Mononuclear cell (primary cell): ENCODE data around the gene PLPP2. TPM values are rescaled to one million over a fixed set of nuclear protein-coding genes. Genes with fewer than 3 reads are reported as not detected.

Experiments used
- H3K27me3 ChIP-seq: 2 replicates; pipeline ENCODE4 v1.6.0; 2011; ENCODE audit warnings: low read length, control low read depth; ENCODE audit not compliant: insufficient read depth
- H3K4me1 ChIP-seq: 2 replicates; pipeline ENCODE4 v1.5.1; 2011; ENCODE audit warnings: mild to moderate bottlenecking, low read length, control low read depth; ENCODE audit not compliant: insufficient read depth
- H3K4me3 ChIP-seq: 2 replicates; pipeline ENCODE4 v1.5.1; 2011; ENCODE audit warnings: mild to moderate bottlenecking, low read length, moderate library complexity
- H3K9me3 ChIP-seq: 2 replicates; pipeline ENCODE4 v1.5.1; 2011; ENCODE audit warnings: low read depth, mild to moderate bottlenecking, control low read depth, low read length
- total RNA-seq: library from RNA; depleted of rRNA; stranded (reverse); fragments of >200 nt; gene quantifications from one replicate; pipeline ENCODE4 v1.2.3, GENCODE V29; 2012

PLPP2 gene
- total RNA-seq, 1 donor = under 0.01 TPM

GRCh38 chr19:325173-325936, 34.2 kb upstream of the PLPP2 start:
- peaks cover 9% of the 10 kb centered on the region for H3K9me3 ChIP-seq
- H3K4me3 ChIP-seq = no peak overlapping the region
- H3K4me1 ChIP-seq = no peaks in the 10 kb centered on the region
- no peaks in the 10 kb centered on the region for H3K27me3 ChIP-seq

GRCh38 chr19:324716-325115, 33.5 kb upstream of the PLPP2 start:
- no peaks in the 10 kb centered on the region for H3K27me3 ChIP-seq
- H3K9me3 ChIP-seq = peaks cover 9% of the 10 kb centered on the region
- no peak overlapping the region for H3K4me3 ChIP-seq
- no peaks in the 10 kb centered on the region for H3K4me1 ChIP-seq

- H3K9me3 ChIP-seq = no peaks in the 10 kb centered on the region
- H3K4me3 ChIP-seq = no peak overlapping the region
- no peaks in the 10 kb centered on the region for H3K4me1 ChIP-seq
- H3K27me3 ChIP-seq = no peaks in the 10 kb centered on the region
Observed at GRCh38 chr19:322616-323015, 31.4 kb upstream of the PLPP2 start.

GRCh38 chr19:318509-318774, 27.2 kb upstream of the PLPP2 start:
- no peaks in the 10 kb centered on the region for H3K27me3 ChIP-seq
- no peaks in the 10 kb centered on the region for H3K4me1 ChIP-seq
- no peak overlapping the region for H3K4me3 ChIP-seq
- no peaks in the 10 kb centered on the region for H3K9me3 ChIP-seq

GRCh38 chr19:317710-318508, 26.7 kb upstream of the PLPP2 start:
- no peaks in the 10 kb centered on the region for H3K9me3 ChIP-seq
- H3K4me1 ChIP-seq = no peaks in the 10 kb centered on the region
- no peak overlapping the region for H3K4me3 ChIP-seq
- no peaks in the 10 kb centered on the region for H3K27me3 ChIP-seq

GRCh38 chr19:315811-316210, 24.6 kb upstream of the PLPP2 start:
- H3K9me3 ChIP-seq = no peaks in the 10 kb centered on the region
- no peaks in the 10 kb centered on the region for H3K4me1 ChIP-seq
- H3K4me3 ChIP-seq = no peak overlapping the region
- no peaks in the 10 kb centered on the region for H3K27me3 ChIP-seq

GRCh38 chr19:313988-314815, 23.0 kb upstream of the PLPP2 start:
- no peaks in the 10 kb centered on the region for H3K4me1 ChIP-seq
- H3K27me3 ChIP-seq = no peaks in the 10 kb centered on the region
- no peak overlapping the region for H3K4me3 ChIP-seq
- no peaks in the 10 kb centered on the region for H3K9me3 ChIP-seq

GRCh38 chr19:313169-313987, 22.2 kb upstream of the PLPP2 start:
- Histone ChIP-seq H3K4me3 (no peak overlapping the region), H3K4me1 (no peaks in the 10 kb centered on the region), H3K27me3 (no peaks in the 10 kb centered on the region), H3K9me3 (no peaks in the 10 kb centered on the region)

- H3K9me3 ChIP-seq = no peaks in the 10 kb centered on the region
- no peaks in the 10 kb centered on the region for H3K27me3 ChIP-seq
- H3K4me3 ChIP-seq = no peak overlapping the region
- no peaks in the 10 kb centered on the region for H3K4me1 ChIP-seq
Observed at GRCh38 chr19:311813-312261, 20.6 kb upstream of the PLPP2 start.

- Histone ChIP-seq H3K4me1 (no peaks in the 10 kb centered on the region), H3K4me3 (no peak overlapping the region), H3K9me3 (no peaks in the 10 kb centered on the region), H3K27me3 (no peaks in the 10 kb centered on the region)
Observed at GRCh38 chr19:310781-311496, 19.7 kb upstream of the PLPP2 start.

GRCh38 chr19:310141-310651, 19.0 kb upstream of the PLPP2 start:
- Histone ChIP-seq H3K4me3 (no peak overlapping the region), H3K27me3 (no peaks in the 10 kb centered on the region), H3K4me1 (no peaks in the 10 kb centered on the region)

GRCh38 chr19:309206-309565, 18.0 kb upstream of the PLPP2 start:
- H3K4me1 ChIP-seq = no peaks in the 10 kb centered on the region
- no peak overlapping the region for H3K4me3 ChIP-seq
- no peaks in the 10 kb centered on the region for H3K27me3 ChIP-seq
- no peaks in the 10 kb centered on the region for H3K9me3 ChIP-seq

More at GRCh38 chr19:310141-310651, 19.0 kb upstream of the PLPP2 start:
- no peaks in the 10 kb centered on the region for H3K9me3 ChIP-seq

GRCh38 chr19:308471-309205, 17.4 kb upstream of the PLPP2 start:
- H3K9me3 ChIP-seq = no peaks in the 10 kb centered on the region
- H3K4me3 ChIP-seq = no peak overlapping the region
- no peaks in the 10 kb centered on the region for H3K4me1 ChIP-seq
- no peaks in the 10 kb centered on the region for H3K27me3 ChIP-seq
